Measurements from ENCODE around the gene DONSON. TPM values are rescaled to one million over a fixed set of nuclear protein-coding genes. Genes with fewer than 3 reads are reported as not detected.
"Not testable (repeated sequence)": the region's sequence is repeated elsewhere in the genome, so short reads cannot be mapped to it uniquely, and the experiment has no call there.

Gene DONSON, protein sequence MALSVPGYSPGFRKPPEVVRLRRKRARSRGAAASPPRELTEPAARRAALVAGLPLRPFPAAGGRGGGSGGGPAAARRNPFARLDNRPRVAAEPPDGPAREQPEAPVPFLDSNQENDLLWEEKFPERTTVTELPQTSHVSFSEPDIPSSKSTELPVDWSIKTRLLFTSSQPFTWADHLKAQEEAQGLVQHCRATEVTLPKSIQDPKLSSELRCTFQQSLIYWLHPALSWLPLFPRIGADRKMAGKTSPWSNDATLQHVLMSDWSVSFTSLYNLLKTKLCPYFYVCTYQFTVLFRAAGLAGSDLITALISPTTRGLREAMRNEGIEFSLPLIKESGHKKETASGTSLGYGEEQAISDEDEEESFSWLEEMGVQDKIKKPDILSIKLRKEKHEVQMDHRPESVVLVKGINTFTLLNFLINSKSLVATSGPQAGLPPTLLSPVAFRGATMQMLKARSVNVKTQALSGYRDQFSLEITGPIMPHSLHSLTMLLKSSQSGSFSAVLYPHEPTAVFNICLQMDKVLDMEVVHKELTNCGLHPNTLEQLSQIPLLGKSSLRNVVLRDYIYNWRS
- 51.4 TPM for polyA plus RNA-seq (ENCODE audit: insufficient read length)
- long read RNA-seq, donor 1, partial matches to known transcripts: 0 of 2 reads
- long read RNA-seq, donor 1, other reads (novel, unspliced or antisense): 0 of 2 reads
- long read RNA-seq, donor 2: 0 reads
- long read RNA-seq, donor 3, transcript DONSON-201 (10 exons, 2,170 nt): major isoform, 5 of 7 reads
- long read RNA-seq, donor 3, partial matches to known transcripts: 0 of 7 reads
- long read RNA-seq, donor 3, other reads (novel, unspliced or antisense): 0 of 7 reads
- long read RNA-seq, donor 4: 0 reads
- long read RNA-seq, donor 5, partial matches to known transcripts: 0 of 2 reads
- long read RNA-seq, donor 5, other reads (novel, unspliced or antisense): 0 of 2 reads
- long read RNA-seq, donor 6, transcript DONSON-201 (10 exons, 2,170 nt): major isoform, 5 of 241 reads
- long read RNA-seq, donor 6, partial matches to known transcripts: 221 of 241 reads
- long read RNA-seq, donor 6, other reads (novel, unspliced or antisense): 15 of 241 reads
- long read RNA-seq, donor 7, partial matches to known transcripts: 0 of 2 reads
- long read RNA-seq, donor 7, other reads (novel, unspliced or antisense): 0 of 2 reads
- long read RNA-seq, donor 8, partial matches to known transcripts: 0 of 2 reads
- long read RNA-seq, donor 8, other reads (novel, unspliced or antisense): 0 of 2 reads

DNA sequence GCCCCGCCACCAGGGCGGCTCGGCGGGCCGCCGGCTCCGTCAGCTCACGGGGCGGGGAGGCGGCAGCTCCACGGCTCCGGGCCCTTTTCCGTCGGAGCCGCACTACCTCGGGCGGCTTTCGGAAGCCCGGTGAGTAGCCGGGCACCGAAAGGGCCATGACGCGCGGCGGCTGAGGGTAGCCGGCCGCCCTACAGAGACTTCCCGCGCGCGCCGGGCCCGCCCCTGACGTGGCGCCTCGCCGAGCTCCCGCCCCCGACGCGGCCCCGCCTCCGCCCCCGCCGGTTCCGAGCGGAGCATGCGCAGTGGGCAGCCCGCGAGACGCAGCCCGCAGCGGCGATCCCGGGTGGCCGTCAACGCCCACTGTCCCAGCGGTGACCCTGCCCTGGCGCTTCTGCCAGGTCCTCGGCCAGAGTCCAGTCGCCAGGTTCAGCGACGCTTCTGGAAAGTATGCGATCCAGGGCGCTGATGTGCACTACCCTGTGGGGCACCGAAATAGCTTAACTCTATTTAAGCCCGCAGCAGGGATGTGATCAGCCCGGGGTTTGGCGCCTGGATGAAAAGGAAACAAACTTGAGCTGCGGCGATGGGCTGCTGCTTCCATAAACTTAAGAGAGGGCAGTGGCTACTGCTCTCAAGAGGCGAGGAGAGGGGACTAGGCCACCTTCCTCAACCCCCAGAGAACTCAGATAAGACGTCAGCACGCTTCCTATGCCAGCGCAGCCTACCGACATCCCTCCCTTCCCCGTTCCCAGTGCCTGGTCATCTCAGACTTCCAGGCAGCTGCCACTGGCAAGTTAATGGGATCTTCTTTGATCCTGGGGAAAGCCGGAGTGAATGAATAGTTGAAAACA lies at the start of gene DONSON:
Gene DONSON (minus strand): TSS at position 200 of the 851 bp plus-strand sequence. CDS start 43 bp downstream, at position 157.
- DNase-seq: peak; percentile 88

DNA sequence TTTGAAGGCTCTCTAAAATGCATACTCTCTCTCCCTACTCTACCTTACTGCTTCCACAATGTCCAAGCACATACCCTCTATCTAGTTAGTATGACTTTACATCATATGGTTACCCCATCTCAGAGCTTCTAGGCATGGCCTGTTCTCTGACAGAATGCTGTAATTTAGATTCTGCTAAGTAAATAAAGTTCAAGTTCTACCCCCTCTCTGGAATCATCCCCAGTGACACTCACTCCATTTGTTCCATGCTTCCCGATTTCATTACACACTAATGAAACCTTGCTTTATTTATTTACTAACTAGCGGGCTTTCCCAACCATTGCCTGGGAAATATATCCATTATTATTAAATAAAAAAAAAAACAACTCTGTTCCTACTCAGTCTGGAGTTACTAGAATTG lies 45.8 kb upstream of the DONSON start:
- no peak for DNase-seq

DNA sequence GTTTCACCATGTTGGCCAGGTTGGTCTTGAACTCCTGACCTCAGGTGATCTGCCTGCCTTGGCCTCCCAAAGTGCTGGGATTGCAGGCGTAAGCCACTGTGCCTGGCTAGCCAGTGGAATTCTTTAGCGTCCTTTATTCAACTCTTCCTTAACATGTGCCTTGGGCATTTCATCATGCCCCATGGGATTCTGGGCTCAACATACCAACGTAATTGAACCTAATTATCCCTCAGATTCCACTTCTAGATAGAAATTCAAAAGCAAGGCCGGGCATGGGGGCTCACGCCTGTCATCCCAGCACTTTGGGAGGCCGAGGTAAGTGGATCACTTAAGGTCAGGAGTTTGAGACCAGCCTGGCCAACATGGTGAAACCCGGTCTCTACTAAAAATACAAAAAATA lies 37.7 kb upstream of the DONSON start:
- DNase-seq: not testable (repeated sequence)

DNA sequence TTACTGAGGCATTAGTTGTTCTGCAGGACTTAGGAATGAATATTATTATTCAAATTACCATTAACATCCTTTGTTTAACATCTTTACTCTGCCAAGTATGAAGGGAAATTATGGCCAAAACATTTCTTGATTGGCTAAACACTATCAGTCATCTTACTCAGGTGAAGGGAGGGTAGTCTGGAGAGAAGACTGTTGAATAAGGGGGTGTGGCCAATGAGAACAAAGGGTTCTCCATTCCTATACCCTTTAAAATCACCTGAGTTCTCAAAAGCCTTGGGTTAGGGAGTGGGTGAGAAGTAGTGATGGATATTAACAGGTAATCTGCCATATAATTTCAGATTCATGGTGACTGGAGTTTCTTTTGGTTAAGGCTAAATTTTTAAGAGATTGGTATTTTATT lies 33.8 kb upstream of the DONSON start:
- DNase-seq: no peak

DNA sequence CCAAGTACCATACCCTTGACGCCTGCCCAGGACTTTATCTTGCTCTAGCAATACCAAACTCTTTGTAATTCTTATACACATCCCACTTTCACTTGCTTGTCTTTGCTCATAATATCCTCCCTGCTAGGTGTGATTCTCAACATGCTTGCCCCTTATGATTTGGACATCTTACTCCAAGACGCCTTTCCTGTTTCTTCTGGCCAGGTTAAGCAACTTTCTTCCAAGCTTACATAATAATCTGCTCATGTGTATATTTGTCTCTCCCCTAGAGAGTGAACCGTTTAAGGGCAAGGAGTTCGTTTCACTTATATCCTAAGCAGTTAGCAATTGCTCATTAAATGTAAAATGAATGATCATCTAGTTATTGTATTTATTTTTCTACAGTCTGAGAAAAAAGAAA lies 31.2 kb upstream of the DONSON start:
- DNase-seq: no peak

DNA sequence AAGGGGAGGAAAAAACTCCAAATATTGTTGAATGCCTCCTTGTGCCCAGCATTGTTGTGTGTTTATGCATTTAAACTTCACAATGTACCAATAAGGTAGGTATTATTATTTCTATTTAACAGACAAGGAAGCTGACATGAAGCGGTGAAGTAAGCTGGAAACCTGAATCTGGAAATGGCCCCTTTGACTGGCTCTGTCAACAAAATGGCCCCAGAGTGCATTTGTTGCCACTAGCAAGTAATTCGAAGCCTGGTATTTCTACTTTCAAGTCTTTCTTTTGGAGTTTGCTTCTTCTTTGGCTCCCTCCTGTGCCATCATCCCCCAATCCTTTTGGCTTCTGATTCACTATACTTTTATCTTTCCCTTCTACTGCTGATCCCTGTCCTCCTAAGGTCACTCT lies 29.9 kb upstream of the DONSON start:
- no peak for DNase-seq

DNA sequence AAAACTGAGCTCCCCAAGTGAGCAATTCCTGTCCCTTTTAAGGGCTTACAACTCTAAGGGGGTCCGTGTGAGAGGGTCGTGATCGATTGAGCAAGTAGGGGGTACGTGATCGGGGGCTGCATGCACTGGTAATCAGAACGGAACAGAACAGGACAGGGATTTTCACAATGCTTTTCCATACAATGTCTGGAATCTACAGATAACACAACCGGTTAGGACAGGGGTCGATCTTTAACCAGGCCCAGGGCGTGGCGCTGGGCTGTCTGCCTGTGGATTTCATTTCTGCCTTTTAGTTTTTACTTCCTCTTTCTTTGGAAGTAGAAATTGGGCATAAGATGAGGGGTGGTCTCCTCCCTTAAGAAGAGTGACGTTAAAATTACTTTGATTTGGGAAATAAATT lies 29.1 kb upstream of the DONSON start:
- not testable (repeated sequence) for DNase-seq

DNA sequence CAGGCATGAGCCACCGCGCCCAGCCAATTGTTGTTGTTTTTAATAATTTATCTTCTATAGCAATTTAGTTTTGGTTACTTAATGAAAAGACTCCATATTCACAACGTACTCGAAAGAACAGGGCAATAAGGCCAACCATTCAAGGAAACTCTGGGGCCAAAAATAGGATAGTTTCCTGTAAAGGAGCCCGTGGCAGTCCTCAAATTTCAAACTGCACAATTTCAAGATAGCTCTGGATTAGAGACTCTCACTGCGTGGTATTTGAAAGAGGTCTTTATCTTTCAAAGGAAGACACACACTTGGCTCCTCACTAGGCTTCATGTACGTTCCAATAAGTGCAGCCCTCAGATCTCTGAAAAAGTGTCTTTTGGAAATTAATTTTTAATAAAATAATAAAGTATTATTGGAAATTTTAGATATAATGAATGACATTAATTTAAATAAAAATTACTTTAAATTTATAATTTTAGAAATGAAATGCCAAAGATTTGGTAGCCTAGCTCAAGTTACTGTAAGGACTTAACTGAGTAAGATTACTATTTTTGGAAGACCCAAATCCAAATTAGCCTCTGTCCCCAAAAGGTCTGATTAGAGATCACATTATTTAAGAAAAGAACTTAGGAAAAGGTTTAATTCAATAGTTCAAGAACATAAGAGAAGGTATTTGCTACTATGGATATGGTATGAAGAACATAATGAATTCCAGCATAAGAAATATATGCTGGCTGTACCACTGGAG lies 22.7 kb upstream of the DONSON start:
- no peak for DNase-seq

DNA sequence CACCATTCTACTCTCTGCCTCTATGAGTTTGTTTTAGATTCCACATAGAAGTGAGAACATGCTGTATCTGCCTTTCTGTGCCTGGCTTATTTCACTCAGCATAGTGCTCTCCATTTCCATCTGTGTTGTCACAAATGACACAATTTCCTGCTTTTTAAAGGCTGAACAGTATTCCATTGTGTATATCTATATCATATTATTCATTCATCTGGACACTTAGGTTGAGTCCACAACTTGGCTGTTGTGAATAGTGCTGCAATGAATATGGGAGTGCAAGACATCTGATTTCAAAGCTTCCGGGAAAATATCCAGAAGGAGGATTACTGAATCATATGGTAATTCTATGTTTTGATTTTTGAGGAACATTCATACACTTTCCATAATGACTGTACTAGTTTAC lies 20.1 kb upstream of the DONSON start:
- DNase-seq: no peak

DNA sequence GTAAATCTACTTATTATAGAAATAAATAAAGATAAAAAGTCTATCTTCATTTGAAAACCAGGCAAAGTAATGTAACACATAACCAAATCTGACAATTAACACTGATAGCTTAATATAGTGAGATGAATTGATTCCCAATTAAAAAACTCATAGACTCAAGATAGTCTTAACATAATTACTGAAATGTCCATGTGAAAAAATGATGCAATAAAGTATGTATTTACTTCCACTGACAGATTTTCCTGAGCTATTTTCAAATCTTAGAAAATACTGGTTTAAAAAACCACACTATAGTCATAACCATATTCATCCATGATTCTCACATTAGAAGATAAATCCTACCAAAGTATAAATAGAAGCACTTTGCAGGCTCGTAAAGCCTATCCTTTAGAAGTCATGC lies 9.6 kb upstream of the DONSON start:
- no peak for DNase-seq

DNA sequence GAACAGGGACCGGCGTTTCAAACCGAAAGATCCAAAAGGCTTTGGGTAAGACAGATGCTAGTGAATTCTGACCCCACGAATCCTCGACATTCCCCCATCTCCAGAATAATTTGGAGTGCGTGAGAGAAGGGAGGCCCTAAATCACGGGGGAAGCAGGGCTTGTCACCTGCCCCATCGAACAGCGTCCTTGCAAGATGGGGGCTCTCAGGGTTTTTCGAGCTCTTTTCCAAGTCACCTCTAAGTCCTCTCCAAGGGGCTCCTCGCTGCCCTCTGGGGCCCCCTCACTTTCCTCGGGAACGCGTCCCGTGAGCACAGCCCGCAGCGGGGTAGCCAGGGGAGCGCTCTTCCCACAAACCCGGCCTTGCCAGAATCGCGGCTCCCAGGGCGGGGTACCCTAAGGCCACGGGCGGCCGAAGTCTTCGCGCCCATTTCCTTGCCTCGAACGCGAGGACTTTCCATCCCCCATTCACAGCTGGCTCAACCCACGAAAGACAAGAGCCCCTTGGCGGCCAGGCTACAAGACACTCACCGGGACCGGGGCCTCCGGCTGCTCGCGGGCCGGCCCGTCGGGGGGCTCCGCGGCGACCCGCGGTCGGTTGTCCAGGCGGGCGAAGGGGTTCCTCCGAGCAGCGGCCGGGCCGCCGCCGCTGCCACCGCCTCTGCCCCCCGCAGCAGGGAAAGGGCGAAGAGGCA lies 546 bp downstream of the DONSON start:
- peak; percentile 33 for DNase-seq

DNA sequence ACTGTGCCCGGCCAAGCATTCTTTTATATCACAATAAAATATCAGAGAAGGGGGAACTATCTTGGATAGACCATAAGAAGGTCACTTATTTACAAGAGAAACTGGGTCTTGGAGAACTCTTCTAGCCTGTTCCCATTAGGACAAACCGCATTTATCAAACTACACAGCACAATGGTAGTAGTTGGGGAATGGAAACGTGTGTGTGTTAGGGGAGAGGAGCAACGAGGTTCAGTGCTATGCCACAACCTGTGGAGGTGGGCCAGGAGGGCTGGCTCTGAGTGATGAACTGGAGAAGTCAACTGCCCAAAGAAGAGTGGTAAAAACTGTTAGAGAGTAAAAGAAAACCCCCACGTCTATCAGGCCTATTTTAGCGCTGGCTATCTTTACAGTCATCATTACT lies 1.6 kb downstream of the DONSON start:
- DNase-seq: no peak

DNA sequence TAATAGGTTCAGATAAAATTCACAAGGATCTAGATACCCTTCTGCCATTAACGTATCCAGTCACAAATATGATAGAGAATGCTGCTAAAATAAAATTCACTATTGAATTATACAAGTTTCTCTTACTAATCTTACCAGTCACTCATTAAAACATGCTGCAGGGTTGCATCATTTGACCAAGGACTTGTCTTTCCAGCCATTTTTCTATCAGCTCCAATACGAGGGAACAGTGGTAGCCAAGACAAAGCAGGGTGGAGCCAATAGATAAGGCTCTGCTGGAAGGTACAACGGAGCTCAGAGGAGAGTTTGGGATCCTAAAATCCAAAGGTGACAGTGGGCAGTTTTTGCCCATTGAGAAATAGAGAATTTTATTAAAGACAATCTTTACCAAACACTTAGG lies 4.0 kb downstream of the DONSON start:
- no peak for DNase-seq

DNA sequence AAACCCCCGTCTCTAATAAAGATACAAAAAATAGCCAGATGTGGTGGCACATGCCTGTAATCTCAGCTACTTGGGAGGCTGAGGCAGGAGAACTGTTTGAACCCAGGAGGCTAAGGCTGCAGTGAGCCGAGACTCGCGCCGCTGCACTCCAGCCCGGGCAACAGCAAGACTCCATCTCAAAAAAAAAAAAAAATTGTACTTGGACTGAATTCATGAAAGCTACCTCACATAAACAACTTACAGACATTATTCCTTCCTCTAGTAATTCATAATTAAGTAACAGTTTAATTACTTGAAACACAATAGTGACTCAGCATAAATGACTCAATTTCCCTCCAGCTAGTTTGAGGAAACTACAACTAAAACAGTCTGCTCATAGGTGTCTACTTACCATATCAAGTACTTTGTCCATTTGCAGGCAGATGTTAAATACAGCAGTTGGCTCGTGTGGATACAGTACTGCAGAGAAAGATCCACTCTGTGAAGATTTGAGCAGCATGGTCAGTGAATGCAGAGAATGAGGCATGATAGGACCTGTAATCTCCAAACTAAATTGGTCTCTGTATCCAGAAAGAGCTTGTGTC lies 9.4 kb downstream of the DONSON start:
- DNase-seq: no peak

DNA sequence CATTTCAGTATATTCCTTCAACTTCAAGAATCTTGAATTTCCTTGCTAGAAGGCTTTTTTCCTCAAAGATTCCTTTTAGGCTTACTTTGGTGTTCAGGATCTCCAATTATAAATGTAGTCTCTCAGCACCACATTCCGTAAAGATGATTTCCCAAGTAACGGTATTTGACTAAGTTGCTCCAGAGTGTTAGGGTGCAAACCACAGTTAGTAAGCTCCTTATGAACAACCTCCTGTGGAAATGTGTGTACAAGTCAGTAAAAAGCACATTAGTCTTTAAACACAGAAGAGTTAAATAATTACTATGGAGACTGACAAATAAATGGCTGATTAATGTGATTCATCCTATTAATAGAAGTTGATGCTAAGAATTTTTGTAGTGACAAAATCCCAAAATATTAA lies 10.3 kb downstream of the DONSON start:
- no peak for DNase-seq

DNA sequence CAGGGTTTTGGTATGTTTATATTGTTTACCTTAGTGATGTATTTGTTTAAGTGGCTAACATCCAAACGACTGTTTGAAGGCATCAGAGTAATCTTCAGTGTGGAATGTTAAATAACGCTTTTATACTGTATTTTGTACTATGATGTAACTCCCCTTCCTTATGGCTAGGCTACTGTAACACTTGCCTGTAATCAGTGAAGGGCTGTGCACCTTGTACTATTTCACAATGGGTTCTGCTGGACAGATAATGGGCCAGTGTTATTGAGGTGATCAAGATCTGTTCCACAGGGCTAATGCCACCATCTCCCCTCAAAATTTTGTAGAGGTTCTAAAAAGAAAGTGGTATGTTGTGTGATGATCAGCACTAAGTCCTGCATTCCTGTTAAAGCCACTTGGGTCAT lies 11.7 kb downstream of the DONSON start:
- not testable (repeated sequence) for DNase-seq

DNA sequence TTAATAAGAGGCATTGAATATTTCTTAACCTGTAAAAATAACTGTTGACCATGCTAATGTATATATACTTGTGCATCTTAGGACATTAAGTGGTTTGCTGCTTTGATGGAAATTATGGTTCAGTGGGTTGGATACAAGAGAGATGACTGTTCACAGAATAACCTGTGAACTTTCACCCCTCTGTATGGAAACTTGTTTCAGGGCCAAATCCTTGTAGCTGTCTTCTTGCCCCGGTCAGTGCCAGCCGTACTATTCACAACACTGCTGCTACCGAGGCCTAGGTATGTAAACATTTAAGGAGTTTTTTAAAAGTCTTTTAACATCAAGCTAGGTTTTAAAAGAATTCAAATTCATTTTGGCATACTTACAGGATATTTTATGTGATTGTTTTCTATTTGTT lies 16.1 kb downstream of the DONSON start:
- DNase-seq: no peak

DNA sequence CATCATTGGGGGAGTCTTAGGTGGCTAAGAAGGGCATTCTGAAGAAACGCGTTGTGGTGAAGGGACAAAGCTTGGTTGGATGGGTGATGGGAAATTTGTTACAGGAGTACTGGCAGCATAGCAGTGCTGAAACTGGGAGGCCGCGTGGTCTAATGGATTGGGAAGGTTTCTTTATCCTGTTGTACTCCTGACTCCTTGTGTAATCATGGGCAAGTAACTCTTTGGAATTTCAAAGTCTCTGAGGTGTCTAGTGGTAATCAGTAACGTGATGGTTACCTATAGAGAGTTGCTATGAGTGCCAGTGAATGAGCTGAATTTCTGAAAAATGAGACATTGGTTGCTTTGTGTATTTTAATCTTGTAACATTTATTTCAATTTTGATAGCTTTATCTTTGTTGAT lies 18.5 kb downstream of the DONSON start:
- DNase-seq: no peak

DNA sequence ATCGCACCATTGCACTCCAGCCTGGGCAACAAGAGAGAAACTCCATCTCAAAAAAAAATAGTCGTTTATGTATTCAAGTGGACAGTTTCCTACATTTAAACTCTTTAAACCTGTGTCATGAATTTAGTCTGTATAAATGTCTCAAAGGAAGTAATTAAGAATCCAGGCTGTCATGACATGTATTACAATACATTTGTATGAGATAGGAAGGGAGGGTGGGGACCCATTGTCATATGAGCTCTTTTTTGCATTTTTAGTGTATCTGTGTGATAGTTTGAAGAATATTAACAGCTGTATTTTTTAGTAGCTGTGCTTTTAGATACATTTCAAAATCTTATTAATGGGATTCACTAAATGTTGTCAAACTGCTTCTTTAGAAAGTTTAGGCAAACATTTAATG lies 20.0 kb downstream of the DONSON start:
- DNase-seq: no peak

DNA sequence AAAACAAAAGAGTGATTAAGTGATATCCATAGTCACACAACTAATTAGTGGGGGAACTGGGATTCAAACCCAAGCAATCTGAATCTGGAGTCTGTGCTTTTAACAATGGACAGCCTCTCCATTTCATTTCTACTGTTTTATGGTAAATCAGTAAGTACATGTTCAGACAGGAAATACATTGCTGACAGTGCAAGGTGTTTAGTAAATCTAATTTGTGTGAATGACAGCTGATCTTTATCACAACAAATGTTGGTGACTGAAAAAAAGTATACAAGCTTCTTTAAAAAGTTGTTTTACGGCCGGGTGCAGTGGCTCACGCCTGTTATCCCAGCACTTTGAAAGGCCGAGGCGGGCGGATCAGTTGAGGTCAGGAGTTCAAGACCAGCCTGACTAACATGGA lies 20.6 kb downstream of the DONSON start:
- no peak for DNase-seq

Measured in left kidney (tissue), 8 donors.